Peyer's patch (tissue), 4 donors: ENCODE measurements around the gene DNAI1. TPM values are rescaled to one million over a fixed set of nuclear protein-coding genes. Genes with fewer than 3 reads are reported as not detected.

Experiments used
- DNase-seq, 3 donors: peaks; one replicate each; pipeline ENCODE4 v3.0.0-alpha.2; 2017 to 2019
- H3K27ac ChIP-seq, 4 donors: fragments of 200-600 bp; sonication (generic); one replicate each; pipeline ENCODE4 v1.5.1; 2016 to 2019
- H3K27me3 ChIP-seq, 2 donors: fragments of 200-600 bp; sonication (generic); one replicate each; pipeline ENCODE4 v1.5.1; 2019
- H3K36me3 ChIP-seq, 3 donors: fragments of 200-600 bp; sonication (generic); one replicate each; pipeline ENCODE4 v1.5.1; 2016 to 2019
- H3K4me1 ChIP-seq, 4 donors: fragments of 200-600 bp; sonication (generic); one replicate each; pipeline ENCODE4 v1.5.1; 2016 to 2019
- H3K4me3 ChIP-seq, 4 donors: fragments of 200-600 bp; sonication (generic); 1 replicate in 3 of 4; 2 replicates in 1 of 4; pipeline ENCODE4 v1.5.1; 2016 to 2019; ENCODE audit warnings: mild to moderate bottlenecking in 1 of 4
- H3K9me3 ChIP-seq, 4 donors: fragments of 200-600 bp; sonication (generic); one replicate each; pipeline ENCODE4 v1.5.1; 2016 to 2019; ENCODE audit warnings: mild to moderate bottlenecking in 1 of 4
- CTCF ChIP-seq, 6 experiments: fragments of 450-650 bp in 4 of 6; fragments of 200-600 bp in 2 of 6; sonication (generic) in 1 of 6; IDR thresholded peaks; one replicate each; pipeline ENCODE4 v1.5.1; 2017 to 2019; ENCODE audit warnings: antibody characterized with exemption in 6 of 6, mild to moderate bottlenecking in 3 of 6, moderate library complexity in 1 of 6
- POLR2A ChIP-seq, 2 donors: fragments of 450-650 bp; IDR thresholded peaks; one replicate each; pipeline ENCODE4 v1.5.1; 2017; ENCODE audit warnings: antibody characterized with exemption in 2 of 2, mild to moderate bottlenecking in 2 of 2, moderate library complexity in 2 of 2
- total RNA-seq, 4 donors: library from RNA; depleted of rRNA; stranded (reverse); fragments of >200 nt; gene quantifications; one replicate each; pipeline ENCODE4 v1.1.0, GENCODE V29; 2016

The DNAI1 gene
- total RNA-seq, 4 donors from 2014 or later, result not detected

GRCh38 chr9:34555500-34555899 lies 96.9 kb downstream of the DNAI1 start:
- no peak for DNase-seq

GRCh38 chr9:34555936-34556525 lies 97.4 kb downstream of the DNAI1 start:
- no peak for DNase-seq
- H3K27me3 ChIP-seq, result no peaks in the 10 kb centered on the region
- no peaks in the 10 kb centered on the region for H3K36me3 ChIP-seq
- H3K27ac ChIP-seq, result no peak overlapping the region
- no peaks in the 10 kb centered on the region for H3K9me3 ChIP-seq
- no peak overlapping the region for H3K4me3 ChIP-seq
- peaks cover 0 to 21% (median 1%) of the 10 kb centered on the region in 4 donors for H3K4me1 ChIP-seq
- TF ChIP-seq POLR2A (IDR thresholded peaks at IDR 0.05) (no peak), CTCF (IDR thresholded peaks at IDR 0.05) (no peak)

More at GRCh38 chr9:34555500-34555899, 96.9 kb downstream of the DNAI1 start:
- Histone ChIP-seq H3K27ac (no peak overlapping the region), H3K36me3 (no peaks in the 10 kb centered on the region), H3K9me3 (no peaks in the 10 kb centered on the region), H3K4me1 (peaks cover 0 to 16% (median 1%) of the 10 kb centered on the region in 4 donors), H3K27me3 (no peaks in the 10 kb centered on the region), H3K4me3 (no peak overlapping the region)
- TF ChIP-seq CTCF (IDR thresholded peaks at IDR 0.05) (no peak), POLR2A (IDR thresholded peaks at IDR 0.05) (no peak)

GRCh38 chr9:34556949-34557348 lies 98.3 kb downstream of the DNAI1 start:
- no peak overlapping the region for H3K27ac ChIP-seq
- H3K4me1 ChIP-seq, result peaks cover 0 to 22% (median 1%) of the 10 kb centered on the region in 4 donors
- no peaks in the 10 kb centered on the region for H3K36me3 ChIP-seq
- H3K4me3 ChIP-seq, result no peak overlapping the region
- no peaks in the 10 kb centered on the region for H3K27me3 ChIP-seq
- TF ChIP-seq CTCF (IDR thresholded peaks at IDR 0.05), result no peak
- TF ChIP-seq POLR2A (IDR thresholded peaks at IDR 0.05), result no peak
- no peaks in the 10 kb centered on the region for H3K9me3 ChIP-seq
- no peak for DNase-seq

- Histone ChIP-seq H3K27me3 (no peaks in the 10 kb centered on the region), H3K4me3 (no peak overlapping the region), H3K4me1 (peaks cover 0 to 22% (median 1%) of the 10 kb centered on the region in 4 donors), H3K9me3 (peaks cover 0 to 4% (median 0%) of the 10 kb centered on the region in 4 donors), H3K36me3 (no peaks in the 10 kb centered on the region), H3K27ac (no peak overlapping the region)
- no peak for TF ChIP-seq POLR2A (IDR thresholded peaks at IDR 0.05)
- no peak for TF ChIP-seq CTCF (IDR thresholded peaks at IDR 0.05)
- DNase-seq, result no peak
Measured at GRCh38 chr9:34557426-34558321, 99.1 kb downstream of the DNAI1 start.

GRCh38 chr9:34558364-34558763 lies 99.8 kb downstream of the DNAI1 start:
- Histone ChIP-seq H3K27me3 (no peaks in the 10 kb centered on the region), H3K36me3 (no peaks in the 10 kb centered on the region), H3K27ac (no peak overlapping the region), H3K9me3 (peaks cover 0 to 4% (median 0%) of the 10 kb centered on the region in 4 donors), H3K4me1 (peaks cover 0 to 22% (median 1%) of the 10 kb centered on the region in 4 donors), H3K4me3 (no peak overlapping the region)
- TF ChIP-seq CTCF (IDR thresholded peaks at IDR 0.05) (no peak), POLR2A (IDR thresholded peaks at IDR 0.05) (no peak)
- DNase-seq, result no peak
